Left renal pelvis (tissue), 4 donors: ENCODE measurements around the gene RBP3. TPM values are rescaled to one million over a fixed set of nuclear protein-coding genes. Genes with fewer than 3 reads are reported as not detected.

ENCODE experiments used
- DNase-seq, 4 donors: peaks; one replicate each; pipeline ENCODE4 v3.0.0-alpha.2; 2013; ENCODE audit warnings: low read depth in 4 of 4, low spot score in 3 of 4
- polyA plus RNA-seq, 4 donors: library from polyadenylated mRNA; unstranded; fragments of 120-200 nt; gene quantifications; one replicate each; pipeline ENCODE4 v1.2.1, GENCODE V29; 2013; ENCODE audit not compliant: insufficient read length in 4 of 4

RBP3 gene
- polyA plus RNA-seq, 4 donors, result 0.04 to 0.11 (median 0.08) TPM

GRCh38 chr10:47354165-47354564, 6.0 kb downstream of the RBP3 start:
- no peak for DNase-seq

DNA sequence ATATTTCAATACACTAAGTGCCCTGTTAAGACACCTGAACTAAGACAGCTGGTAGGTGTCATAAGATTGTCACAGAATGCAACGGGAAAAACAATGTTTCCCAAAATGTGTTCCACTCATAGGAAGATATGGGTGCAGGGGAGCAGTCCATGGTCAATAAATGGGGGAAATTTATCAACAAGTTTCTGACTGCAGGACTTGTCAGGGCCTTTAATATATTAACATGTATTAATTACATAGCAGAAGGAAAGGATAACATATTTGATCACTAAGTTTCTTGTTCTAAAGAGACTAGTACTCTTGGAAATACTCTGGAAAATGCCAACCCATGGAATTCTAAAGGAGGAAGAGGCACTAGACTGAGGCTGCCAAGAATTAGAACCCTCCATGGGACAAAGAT, 6.7 kb downstream of the RBP3 start:
- no peak for DNase-seq

DNA sequence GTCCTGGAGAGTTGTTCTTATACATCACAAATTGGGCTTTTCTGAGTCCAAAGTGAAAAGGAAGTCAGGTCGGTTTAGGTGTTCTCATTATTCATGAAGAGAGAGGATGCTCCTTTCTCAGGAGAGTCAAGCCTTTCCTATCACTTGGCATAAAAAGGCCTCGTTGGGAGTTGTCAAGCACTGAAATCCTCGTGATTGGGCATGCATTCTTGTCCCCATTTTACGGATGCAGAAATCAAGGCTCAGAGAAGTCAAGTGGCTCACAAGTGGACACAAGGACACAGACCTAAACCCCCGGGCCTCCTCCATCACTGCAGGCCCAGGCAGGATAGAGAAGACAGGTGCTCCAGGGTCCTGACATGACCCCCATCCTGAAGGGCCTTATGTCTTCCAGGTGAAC, 8.5 kb downstream of the RBP3 start:
- no peak for DNase-seq

- DNase-seq, result no peak
Measured at GRCh38 chr10:47357131-47357582, 9.0 kb downstream of the RBP3 start.

DNA sequence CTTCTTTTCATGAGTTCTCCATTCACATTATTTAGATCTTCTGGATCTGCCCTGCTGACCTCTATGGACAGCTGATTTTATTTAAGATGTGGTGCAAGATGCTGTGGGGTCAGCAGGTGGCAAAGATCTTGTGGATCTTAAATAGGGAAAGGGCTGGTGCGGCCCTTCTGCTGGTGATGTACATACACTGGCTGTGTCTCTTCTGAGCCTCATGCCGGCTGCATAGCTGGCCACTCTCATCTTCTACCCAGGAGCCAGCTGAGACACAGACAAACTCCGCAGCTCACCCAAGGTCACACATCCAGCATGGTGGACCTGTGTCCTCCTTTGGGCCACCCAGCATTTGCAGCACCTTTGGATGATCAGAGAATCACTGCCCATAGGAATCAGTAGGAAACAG, 9.7 kb downstream of the RBP3 start:
- DNase-seq, result no peak

DNA sequence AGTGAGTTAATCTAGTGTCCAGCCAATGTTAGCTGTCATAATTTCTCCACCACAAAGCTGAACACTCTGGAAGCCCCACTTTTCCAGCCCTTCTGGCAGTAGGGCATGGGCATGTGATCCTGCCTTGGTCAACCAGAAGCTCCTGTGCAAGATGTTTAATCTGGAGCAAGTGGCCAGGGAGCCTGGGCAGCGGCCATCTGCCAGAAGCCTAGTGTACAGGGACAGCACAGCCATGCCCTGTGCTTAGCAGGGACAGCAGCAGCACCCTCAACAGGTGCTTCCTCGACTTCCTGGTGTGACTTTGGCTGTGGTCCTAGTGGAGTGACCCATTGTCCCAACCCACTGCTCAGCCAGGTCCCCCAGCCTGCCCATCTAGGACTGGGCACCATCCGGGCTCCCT, 10.3 kb downstream of the RBP3 start:
- DNase-seq, result no peak

DNA sequence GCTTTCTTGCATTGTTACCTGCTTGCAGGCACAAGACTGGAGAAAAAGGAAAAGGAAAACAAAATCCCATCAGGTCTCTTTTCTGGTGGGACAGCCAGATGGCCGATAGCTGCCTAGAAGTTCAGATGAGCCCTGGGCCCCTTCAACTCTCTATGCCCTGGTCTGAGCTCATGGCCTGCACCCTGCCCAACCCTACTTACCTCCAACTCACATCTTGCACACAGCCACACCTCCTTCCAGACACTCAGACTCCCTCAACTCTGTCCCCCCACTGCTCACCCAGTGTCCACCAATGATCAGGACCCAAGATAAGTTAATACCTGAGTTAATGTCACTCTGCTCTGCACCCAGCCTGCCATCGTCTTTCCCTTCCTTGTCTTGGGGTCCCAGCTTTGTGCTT, 10.9 kb downstream of the RBP3 start:
- DNase-seq, result no peak

GRCh38 chr10:47359626-47360418, 11.7 kb downstream of the RBP3 start:
- DNase-seq, result no peak

- no peak for DNase-seq
Measured at GRCh38 chr10:47360419-47361040, 12.4 kb downstream of the RBP3 start.

GRCh38 chr10:47361293-47361692, 13.1 kb downstream of the RBP3 start:
- DNase-seq, result no peak

GRCh38 chr10:47362199-47362598, 14.0 kb downstream of the RBP3 start:
- DNase-seq, result no peak

GRCh38 chr10:47363781-47364180, 15.6 kb downstream of the RBP3 start:
- DNase-seq, result no peak

DNA sequence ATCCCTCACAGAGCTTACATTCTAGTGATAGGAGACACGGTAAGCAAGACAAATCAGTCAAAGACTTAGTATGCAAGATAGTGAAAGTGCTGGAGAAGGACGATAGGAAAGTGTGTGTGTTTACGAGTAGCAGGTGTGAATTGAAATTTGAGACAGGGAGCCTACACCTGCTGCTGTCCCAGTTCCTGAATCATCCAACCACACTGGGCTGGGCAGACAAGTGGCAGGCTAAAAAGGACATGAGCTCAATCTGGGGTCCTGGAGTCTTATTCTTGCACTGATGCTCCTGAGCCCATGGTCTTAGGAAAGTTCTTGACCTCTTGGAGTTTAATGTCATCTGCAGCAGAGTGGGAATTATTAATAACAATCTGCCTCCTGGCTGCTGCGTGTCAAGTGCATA, 16.2 kb downstream of the RBP3 start:
- no peak for DNase-seq

GRCh38 chr10:47364911-47365310, 16.7 kb downstream of the RBP3 start:
- DNase-seq, result no peak

GRCh38 chr10:47365431-47366180, 17.4 kb downstream of the RBP3 start:
- DNase-seq, result no peak

GRCh38 chr10:47366181-47366631, 18.0 kb downstream of the RBP3 start:
- no peak for DNase-seq

GRCh38 chr10:47366731-47367460, 18.7 kb downstream of the RBP3 start:
- no peak for DNase-seq

- no peak for DNase-seq
Measured at GRCh38 chr10:47367646-47368045, 19.5 kb downstream of the RBP3 start.

DNA sequence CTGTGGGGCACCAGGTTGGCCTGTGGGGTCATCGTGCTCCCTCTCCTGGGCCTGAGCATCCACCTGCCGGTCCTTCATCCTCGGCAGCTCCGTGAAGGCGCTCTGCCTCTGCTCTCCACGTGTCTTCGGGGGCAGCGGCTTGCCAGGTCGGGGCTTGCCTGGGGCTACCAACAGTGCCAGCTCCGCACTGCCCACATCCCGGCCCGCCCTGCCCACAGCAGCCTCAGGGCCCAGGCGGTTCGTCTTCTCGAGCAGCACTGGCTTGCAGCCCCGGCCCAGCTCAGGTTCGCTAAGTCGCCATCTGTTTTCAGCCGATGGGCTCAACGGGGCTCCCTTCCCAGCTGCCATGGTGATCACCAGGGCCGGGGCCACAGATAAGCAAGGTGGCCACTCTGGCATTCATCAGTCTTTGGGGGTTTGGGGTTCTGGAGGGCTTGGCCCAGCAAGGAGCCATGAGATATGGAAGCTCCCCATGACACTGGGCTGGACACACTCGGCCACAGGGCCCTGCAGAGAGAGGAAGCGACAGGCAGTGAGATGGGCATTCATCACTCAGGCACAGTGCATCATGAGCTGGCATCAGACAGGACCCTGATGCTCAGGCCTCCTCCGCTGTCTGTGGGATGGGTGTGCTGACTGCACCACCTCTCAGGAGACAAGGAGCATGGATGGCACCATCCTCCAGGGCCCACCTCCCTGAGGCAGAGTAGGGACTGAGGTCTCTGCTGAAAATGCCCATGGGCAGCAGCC, 20.4 kb downstream of the RBP3 start:
- DNase-seq, result no peak

DNA sequence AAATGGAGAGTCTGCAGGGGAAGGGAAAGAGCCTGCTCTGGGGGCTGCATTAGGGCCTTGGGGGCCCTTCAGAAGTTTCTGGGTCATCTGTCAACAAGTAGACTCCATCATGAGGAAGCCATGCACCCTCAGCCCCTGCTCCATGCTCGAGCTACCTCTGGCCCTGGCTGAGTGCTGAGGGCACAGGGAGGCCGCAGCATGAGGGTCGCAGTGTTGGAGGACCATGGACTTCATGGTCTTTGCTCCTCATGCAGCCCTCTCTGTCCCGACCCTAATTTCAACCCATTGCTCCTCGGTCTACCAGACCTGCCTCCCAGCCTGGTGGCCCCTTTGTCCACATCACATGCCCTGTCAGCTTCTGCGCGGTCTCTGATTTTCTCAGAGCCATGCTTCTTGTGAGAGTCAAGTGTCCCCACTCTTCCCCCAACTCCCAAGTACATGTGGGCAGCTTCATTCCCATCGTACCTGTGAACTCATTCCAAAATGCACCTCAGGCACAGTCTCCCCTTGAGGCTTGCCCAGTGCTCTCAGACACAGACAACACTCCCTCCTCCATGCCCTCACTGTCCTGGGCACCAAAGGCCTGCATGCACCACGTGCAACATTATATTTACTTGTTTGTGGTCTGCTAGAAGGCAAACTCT, 21.2 kb downstream of the RBP3 start:
- DNase-seq, result no peak
